ENCODE measurements around the gene TRIM75.

DNA sequence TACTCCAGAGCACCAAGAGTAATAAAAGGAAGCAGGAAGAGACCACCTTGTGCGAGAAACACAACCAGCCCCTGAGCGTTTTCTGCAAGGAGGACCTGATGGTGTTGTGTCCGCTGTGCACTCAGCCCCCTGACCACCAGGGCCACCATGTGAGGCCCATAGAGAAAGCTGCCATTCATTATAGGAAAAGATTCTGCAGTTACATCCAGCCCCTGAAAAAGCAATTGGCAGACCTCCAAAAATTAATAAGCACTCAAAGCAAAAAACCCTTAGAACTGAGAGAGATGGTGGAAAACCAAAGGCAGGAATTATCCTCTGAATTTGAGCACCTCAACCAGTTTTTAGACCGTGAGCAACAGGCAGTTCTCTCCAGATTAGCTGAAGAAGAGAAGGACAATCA lies 5.7 kb downstream of the TRIM75 start:
- TF ChIP-seq, protein P1, sequence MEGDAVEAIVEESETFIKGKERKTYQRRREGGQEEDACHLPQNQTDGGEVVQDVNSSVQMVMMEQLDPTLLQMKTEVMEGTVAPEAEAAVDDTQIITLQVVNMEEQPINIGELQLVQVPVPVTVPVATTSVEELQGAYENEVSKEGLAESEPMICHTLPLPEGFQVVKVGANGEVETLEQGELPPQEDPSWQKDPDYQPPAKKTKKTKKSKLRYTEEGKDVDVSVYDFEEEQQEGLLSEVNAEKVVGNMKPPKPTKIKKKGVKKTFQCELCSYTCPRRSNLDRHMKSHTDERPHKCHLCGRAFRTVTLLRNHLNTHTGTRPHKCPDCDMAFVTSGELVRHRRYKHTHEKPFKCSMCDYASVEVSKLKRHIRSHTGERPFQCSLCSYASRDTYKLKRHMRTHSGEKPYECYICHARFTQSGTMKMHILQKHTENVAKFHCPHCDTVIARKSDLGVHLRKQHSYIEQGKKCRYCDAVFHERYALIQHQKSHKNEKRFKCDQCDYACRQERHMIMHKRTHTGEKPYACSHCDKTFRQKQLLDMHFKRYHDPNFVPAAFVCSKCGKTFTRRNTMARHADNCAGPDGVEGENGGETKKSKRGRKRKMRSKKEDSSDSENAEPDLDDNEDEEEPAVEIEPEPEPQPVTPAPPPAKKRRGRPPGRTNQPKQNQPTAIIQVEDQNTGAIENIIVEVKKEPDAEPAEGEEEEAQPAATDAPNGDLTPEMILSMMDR (conservative IDR thresholded peaks at IDR 0.05), result no peak
- no peak for TF ChIP-seq EZH2 (IDR thresholded peaks at IDR 0.05; ENCODE audit: low read depth)
